Activated CD4-positive, alpha-beta T cell treated with anti-CD3 and anti-CD28 coated beads for 24 hours (primary cell): ENCODE data around the gene AMDHD2.

ENCODE experiments used
- DNase-seq, 2 donors: peaks; one replicate each; pipeline ENCODE4 v3.0.0-alpha.2; 2020; ENCODE audit warnings: low read depth in 2 of 2

AMDHD2 gene

DNA sequence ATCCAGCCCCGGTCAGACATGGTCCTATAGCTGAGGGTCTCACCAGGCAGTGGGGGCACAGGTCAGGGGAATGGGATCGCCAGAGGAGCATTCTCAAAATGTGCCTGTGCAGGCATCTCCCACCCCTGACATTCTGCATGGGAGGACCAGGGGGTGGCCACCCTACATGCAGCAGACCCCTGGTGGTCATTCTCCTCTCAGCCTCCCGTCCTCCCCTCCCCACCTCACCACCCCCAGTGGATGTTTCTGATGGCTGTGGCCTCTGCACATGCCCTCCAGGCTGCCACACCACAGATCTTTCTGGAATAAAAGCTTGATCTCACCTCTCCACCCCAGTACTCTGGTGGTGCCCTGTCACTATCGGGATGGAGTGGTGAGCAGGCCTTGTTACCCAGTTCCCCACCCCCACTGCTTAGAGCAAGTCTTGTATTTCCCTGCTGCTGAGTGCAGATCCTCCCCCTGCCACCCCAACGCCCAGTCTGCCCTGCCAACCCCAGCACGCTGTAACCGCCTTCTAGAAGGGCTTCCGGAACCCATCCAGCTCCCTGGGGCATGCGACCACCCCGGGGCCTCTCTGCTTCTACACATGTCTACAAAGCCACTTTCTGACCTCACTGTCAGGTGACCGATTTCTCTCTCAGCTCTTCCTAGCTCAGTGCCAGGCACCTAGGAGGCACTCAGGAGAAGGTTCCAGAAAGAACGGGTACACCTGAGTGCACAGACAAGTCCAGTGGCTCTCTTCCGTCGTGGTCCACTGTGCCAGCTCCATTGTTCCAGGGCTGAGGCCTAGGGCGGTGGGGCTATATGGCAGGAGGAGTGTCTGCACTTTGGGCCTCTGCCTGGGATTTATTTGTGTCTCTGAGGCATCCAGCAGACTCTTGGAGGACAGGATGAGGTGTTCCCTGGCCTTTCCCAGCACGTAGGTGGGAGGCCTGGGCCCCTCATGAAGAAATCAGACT lies 36.0 kb upstream of the AMDHD2 start:
- no peak for DNase-seq

DNA sequence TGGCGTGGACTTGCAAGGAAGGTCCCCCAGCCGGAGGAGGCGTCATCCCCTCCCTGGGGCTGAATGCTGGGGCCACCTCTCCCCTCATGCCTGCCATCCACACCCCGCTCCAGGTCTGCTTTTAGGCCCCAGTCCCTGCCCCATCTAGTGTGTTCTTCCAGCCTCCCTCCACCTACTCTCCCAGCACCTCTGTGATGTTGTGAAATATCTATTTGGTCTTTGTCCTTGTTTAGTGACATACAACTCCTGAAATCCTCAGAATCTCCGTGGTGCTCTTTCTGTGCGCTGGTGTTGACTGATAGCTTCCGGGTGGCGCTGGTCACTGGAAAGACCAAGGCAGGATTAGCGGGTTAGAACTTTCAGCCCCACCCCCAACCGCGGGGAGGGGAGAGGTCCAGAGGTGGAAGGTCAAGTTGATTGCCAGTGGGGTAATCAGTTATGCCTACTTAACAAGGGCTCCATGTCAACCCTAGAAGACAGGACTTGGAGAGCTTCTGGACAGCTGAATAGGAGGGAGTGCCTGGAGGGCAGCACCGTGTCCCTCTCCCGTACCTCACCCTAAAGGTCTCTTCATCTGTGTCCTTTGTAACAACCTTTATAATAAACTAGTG lies 35.2 kb upstream of the AMDHD2 start:
- DNase-seq = no peak

DNA sequence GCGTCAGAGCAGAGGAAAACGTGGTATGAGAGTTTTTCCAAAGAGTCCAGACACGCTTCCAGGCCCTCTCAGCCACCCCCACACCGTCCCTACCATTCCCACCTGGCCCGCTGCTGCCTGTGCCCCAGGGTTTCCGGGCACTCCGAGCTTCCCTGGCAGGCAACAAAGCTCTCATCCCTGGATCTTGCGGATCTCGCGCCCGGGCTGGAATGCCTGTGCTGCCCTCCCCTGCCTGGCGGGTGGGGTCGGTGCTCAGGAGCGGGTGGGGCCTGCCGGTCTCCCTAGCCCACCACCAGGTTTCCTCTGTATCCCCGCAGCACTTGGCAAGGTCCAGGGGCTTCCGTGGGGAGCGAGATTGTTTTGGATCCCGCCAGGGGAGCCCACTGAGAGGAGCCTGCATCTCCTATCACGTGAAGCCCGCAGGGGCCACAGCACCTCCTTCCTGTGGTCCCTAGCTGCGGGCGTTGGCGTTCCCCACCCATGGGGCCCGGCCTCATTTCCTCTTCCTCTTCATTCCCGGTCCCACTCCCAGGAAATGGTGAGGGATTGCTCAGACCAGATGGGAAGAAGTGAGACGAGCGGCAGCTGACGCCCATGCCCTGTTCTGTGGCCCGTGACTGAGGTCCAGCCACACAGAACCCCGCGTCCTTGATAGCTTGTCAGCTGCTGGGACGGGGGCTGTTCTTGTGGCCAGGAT lies 34.2 kb upstream of the AMDHD2 start:
- no peak for DNase-seq

DNA sequence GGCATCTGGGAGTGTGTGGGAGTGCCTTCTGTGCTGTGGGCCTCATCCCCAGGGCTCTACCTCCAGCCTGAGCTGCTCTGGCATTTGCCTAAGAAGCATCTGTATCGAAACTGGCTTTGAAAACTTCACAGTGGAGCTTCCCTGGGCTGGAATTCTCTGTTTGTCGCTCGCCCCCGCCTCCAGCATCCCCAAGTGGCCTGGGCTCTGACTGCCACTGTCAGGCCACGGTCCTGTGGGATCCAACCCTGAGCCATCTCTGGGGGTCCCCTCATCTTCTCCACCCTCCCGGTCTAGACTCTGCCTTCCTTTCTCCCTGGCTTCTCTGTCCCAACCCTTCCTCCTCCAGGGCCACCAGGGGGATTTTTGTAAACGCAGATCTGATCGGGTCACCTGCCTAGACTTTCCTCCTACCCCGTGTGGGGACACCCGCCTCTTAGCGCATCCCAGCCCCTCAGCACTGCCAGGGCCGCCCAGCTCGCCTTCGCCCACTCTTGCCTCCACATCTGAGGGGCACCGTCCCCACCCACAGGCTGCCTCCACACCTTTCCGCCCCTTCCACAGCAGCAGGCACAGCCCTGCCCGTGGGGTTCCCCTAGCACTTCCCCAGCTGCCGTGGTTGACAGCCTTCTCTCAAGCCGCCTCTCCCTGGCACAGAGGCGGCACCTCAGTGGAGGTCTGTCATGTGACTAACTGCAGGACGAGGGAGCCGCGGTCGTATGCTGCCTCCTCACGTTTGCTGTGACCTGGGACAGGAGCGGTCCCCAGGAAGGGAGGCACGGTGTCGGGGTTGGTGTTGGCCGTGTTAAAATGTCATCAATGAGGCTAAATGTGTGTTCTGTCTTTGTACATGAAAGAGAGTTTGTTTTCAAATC lies 33.3 kb upstream of the AMDHD2 start:
- peak; percentile 43 to 53 for DNase-seq

DNA sequence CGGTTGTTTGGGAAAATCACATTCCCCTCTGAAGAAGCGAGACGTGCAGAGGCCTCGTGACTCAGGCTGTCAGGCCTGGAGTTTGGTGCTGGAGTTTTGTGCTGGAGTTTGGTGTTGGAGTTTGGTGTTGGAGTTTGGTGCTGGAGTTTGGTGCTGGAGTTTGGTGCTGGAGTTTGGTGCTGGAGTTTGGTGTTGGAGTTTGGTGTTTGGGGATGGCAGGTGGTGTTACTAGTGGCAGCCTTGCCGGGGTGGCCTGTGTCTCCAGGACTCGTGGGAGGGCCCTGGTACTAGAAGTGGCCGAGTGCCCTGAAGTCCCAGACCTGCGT lies 32.7 kb upstream of the AMDHD2 start:
- DNase-seq = no peak

DNA sequence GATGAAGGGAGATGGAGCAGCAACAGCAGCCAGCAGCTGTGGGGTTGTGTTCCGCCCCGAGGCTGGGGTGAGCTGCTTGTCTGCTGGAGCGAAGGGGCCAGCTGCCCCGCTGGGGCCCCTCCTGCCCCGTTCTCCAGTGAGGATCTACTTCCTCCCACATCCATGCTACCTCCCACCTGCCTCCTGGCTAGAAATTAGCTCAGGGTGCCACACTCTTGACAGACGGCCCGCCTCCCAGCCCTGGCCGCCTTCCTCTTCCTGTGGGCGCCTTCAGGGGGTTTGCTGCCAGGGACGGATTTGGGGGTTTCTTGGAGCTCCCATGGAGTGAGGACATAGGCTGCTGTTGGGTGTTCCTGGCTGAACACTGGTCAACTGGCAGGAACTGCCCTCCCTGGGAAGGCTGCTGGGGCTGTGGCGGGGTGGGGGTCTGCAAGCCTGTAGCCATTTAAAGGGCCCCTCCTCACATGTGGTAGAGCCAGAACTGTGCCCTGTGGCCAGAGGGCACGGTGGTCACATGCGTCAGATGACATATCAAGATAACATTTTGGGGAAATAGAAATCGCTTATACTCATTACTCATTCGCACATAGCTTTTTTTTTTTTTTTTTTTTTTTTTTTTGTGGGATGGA lies 32.2 kb upstream of the AMDHD2 start:
- no peak for DNase-seq

DNA sequence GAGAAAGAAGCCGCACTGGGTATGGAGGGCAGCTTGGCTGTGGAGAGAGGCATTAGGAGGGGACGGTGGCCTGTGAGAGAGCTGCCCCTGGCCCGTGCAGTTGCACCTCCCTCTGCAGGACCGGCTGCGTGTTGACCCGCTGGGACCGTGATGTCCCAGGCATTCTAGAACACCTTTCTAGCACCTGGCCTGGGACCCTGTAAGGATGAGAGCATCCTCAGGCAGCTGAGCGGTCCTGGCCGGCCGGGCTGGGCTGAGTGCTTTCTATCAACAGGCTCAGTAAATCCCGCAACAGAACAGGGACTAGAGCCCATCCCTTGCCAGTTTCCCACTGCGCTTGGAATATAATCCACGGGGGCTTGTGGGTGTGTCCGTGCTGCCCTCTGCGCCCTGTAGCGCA lies 30.6 kb upstream of the AMDHD2 start:
- DNase-seq = no peak

DNA sequence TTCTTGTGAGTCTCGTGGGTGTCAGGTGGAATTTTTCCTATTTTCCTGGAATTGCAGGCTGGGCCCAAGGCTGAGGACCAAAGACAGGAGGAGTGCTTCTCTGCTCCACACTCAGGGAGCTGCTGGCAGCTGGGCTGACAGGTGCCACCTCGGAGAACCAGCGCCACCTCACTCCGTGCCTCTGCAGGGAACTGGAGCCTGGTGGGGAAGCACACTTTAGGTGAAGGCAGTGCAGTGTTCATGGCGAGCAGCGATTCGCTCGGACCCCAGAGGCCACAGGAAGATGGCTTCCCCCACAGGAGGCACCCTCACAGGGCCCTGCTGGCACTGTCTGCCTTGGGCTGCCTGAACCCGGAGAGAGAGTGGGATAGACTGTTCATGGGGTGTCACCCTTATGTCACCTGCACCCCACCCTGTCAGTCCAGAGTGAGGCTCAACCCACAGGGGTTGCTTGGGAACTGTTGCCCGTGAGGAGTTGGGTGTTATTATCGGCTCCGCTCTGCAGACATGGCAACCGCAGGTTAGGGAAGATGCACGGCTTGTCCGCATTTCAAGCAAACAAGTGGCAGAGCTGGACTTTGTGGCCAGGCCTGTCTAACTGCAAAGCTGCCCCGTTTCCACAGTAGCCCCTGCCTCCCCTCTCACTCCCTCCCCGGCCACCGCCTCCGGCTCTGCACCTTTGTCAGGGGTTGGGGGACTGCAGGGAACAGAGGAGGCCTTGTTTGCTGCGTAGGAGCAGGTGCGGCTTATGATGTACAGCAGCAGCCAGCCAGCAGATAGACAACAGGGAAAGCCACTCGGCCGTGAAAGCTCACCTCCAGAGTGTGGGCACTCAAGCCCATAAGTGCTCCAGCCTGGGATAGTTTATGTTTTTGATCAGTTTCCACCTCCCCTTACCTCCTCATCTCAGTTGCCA lies 29.7 kb upstream of the AMDHD2 start:
- no peak for DNase-seq

DNA sequence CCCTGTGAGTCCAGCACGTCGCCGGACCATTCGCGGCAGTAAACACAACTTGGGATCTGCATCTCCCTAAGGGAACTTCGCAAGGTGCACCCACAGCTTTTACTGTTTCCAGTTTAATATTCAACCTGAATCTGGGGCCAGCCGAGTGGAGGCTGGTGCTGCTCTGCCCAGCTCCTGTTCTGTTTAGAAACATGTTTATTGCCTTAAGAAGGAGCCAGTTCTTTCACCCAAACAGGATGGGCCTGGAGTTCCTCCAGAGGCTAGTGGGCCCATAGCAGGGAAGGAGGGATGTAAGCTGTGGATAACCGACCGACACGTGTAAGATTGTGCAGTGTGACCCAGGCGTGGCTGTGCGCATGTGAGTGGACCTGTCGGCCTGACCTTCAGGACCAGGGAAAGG lies 27.9 kb upstream of the AMDHD2 start:
- no peak for DNase-seq

DNA sequence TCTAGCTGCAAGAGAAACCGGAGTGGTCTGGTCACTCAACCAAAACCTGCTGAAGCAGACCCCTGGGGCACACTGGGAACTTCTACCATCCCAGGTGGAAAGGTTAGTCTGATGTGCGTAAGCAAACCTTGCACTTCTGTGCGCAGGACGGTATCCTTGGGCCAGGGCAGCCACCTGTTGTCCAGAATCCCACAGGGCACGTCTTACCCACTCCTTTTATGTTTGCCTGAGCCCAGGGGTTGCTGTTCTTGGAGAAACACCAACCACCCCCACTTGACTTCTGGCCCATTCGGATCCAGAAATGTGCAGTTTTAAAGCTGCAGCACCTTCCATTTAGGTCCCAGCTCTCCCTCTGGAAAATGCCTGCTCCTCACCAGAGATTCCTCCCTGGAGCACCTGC lies 26.6 kb upstream of the AMDHD2 start:
- DNase-seq = no peak

DNA sequence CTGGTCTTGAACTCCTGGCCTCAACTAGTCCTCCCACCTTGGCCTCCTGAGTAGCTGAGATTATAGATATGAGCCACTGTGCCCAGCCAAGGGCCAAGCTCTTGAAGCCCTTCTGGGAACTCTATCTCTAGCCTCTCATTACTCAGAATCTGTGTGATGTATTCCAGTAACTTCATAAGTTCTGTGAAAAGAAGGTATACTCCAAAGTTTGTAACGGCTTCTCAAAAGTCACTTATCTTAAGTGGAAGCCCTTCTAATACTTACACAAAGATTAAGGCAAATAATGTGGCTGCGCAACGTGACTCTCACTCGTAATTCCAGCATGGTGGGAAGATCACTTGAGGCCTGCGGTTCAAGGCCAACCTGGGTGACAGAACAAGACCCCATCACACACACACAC lies 25.6 kb upstream of the AMDHD2 start:
- no peak for DNase-seq

DNA sequence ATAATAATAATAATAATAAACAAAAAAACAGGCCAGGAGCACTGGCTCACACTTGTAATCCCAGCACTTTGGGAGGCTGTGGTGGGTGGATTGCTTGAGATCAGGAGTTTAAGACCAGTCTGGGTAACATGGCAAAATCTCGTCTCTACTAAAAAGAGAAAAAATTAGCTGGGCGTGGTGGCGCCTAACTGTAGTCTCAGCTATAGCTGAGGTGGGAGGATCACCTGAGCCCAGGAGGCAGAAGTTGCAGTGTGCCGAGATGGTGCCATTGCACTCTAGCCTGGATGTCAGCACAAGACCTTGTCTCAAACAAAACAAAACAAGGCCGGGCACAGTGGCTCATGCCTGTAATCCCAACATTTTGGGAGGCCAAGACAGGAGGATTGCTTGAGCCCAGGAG lies 25.1 kb upstream of the AMDHD2 start:
- no peak for DNase-seq

DNA sequence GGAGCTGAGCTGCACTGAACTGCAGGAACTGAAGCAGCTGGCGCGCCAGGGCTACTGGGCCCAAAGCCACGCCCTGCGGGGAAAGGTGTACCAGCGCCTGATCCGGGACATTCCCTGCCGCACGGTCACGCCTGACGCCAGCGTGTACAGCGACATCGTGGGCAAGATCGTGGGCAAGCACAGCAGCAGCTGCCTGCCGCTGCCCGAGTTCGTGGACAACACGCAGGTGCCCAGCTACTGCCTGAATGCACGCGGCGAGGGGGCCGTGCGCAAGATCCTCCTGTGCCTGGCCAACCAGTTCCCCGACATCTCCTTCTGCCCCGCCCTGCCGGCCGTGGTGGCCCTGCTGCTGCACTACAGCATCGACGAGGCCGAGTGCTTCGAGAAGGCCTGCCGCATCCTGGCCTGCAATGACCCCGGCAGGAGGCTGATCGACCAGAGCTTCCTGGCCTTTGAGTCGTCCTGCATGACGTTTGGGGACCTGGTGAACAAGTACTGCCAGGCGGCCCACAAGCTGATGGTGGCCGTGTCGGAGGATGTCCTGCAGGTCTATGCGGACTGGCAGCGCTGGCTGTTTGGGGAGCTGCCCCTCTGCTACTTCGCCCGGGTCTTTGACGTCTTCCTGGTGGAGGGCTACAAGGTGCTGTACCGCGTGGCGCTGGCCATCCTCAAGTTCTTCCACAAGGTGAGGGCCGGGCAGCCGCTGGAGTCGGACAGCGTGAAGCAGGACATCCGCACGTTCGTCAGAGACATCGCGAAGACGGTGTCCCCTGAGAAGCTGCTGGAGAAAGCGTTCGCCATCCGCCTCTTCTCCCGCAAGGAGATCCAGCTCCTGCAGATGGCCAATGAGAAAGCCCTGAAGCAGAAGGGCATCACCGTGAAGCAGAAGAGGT lies 23.7 kb upstream of the AMDHD2 start:
- DNase-seq = no peak

DNA sequence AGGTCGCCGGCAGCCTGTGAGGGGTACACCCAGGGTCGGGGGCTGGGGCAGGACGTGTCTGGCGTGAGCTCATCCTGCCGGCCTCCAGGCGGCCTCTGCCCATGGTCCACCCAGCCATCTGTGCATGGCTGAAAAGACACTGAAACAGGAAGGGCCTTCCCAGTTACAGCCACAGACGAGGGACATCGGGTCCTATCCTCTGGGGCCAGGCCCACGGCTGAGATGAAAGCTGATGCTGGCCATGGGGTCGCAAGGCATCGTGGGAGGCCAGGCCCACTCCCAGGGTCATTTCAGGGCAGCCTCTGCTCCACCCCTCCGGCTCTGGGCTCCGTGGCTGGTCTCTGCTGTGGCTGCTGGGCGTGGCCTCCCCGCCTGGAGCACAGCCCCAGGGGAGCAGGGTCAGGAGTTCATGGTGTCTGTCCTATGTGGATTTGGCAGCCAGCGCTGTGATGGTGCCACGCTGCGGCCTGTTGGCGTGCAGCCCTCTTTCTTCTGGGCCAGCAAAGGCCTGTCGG lies 23.0 kb upstream of the AMDHD2 start:
- DNase-seq = no peak

DNA sequence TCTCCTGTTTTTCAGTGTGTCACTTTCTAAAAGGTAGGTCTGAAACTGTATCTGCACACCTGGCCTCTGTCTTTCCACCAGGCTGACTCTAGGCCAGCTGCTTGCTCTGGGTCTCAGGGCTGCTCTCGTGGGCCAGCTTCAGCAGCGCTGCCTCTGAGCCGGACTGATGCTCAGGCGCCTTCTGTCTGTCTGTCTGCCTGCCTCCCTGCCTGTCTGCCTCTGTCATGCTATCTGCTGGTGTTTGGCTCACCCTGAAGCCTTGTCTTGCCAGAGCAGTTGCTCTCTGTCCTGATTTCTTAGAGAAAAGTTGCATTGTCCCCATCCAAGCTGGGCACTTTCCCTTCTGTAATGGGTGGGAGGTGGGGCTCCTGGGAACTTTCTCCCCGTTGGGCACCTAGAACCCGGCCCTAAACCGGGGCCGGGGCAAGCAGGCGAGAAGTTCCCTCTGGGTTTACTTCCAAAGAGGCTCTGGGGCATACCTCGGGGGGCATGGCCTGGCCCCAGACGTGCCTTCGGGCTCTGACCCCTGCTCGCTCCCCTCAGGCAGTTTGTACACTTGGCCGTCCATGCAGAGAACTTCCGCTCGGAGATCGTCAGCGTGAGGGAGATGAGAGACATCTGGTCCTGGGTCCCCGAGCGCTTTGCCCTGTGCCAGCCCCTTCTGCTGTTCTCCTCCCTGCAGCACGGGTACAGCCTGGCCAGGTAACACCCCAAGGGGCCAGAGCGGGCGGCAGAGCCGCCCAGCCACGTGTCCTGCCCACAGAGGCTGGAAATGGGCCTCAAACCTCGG lies 22.3 kb upstream of the AMDHD2 start:
- DNase-seq = no peak

DNA sequence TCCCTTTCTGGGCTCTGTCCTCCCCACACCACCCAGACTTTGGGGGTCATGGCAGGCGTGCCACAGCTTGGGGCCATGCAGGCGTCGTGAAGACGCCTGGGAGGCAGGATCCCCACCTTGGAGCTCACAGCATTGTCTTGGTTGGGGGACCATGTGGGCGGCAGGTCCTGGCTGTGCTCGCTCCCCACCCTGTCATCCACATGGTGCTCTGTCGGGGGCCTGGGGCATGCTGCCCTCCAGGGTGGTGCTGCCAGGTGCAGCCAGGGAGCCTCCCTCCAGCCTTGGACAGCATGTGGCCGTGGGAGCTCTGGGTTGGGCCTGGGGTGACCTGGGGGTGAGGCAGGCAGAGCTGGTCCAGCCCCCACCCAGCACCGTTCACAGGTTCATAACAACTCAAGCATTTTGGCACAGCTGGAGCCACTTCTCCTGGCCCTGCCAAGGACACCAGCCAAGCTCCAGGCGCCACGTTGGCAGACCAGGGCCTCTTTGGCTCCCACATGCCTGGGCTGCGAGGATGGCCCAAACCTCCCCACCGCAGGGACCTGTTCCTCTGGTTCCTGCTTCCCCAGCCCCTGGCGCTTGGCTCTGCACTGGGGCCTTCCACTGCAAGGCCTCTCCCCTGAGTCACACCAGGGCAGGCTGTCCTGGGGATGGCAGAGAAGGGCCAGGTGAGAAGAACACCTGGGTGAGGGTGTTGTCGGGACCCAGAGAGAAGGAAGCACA lies 21.5 kb upstream of the AMDHD2 start:
- no peak for DNase-seq

DNA sequence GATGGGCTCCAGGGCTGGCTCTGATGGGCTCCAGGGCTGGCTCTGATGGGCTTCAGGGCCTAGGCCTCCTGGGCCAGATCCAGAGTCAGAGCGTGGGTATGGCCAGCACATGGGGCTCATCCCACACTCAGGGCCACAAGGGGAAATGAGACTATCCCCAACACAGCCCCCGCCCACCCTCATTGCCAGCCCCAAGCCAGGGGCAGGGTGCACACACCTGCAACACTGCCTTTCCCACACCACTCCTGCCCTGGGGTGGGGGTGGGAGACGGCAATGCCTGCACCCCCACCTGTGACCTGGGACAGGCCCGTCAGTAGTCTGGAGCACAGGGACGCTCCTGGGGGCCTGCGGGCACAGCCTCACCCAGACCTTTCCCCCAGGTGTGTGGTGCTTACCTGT lies 20.7 kb upstream of the AMDHD2 start:
- no peak for DNase-seq
